Muscle of back (tissue), 13 donors: ENCODE measurements around the gene DUSP19. TPM values are rescaled to one million over a fixed set of nuclear protein-coding genes. Genes with fewer than 3 reads are reported as not detected.
A peak's percentile ranks its signal among the peaks of the same experiment; 100 is the strongest.
"Not testable (repeated sequence)": the region's sequence is repeated elsewhere in the genome, so short reads cannot be mapped to it uniquely, and the experiment has no call there.

Experiments used
- DNase-seq, 3 donors: peaks; one replicate each; pipeline versions ENCODE4 v3.0.0 to v3.0.0-alpha.2; 2013
- long read RNA-seq, 9 donors: transcript quantifications; one replicate each; lab custom pipeline, GENCODE V29; 2026
- polyA plus RNA-seq, 10 donors: library from polyadenylated mRNA; unstranded; fragments of 120-200 nt; gene quantifications; one replicate each; pipeline ENCODE4 v1.2.1, GENCODE V29; 2013; ENCODE audit not compliant: insufficient read length in 10 of 10

DUSP19 gene
- polyA plus RNA-seq: 1 to 10 TPM; 1.5 to 2.7 (median 2.1) TPM
- long read RNA-seq, donor 1, full-length matches to known transcripts: 1 of 1 reads
- long read RNA-seq, donor 1, partial matches to known transcripts: 0 of 1 reads
- long read RNA-seq, donor 1, other reads (novel, unspliced or antisense): 0 of 1 reads
- long read RNA-seq, donor 2, full-length matches to known transcripts: 1 of 1 reads
- long read RNA-seq, donor 2, partial matches to known transcripts: 0 of 1 reads
- long read RNA-seq, donor 2, other reads (novel, unspliced or antisense): 0 of 1 reads
- long read RNA-seq, donor 3: 0 reads
- long read RNA-seq, donor 4: 0 reads
- long read RNA-seq, donor 5, full-length matches to known transcripts: 1 of 1 reads
- long read RNA-seq, donor 5, partial matches to known transcripts: 0 of 1 reads
- long read RNA-seq, donor 5, other reads (novel, unspliced or antisense): 0 of 1 reads
- long read RNA-seq, donor 6, full-length matches to known transcripts: 1 of 1 reads
- long read RNA-seq, donor 6, partial matches to known transcripts: 0 of 1 reads
- long read RNA-seq, donor 6, other reads (novel, unspliced or antisense): 0 of 1 reads
- long read RNA-seq, donor 7, full-length matches to known transcripts: 1 of 1 reads
- long read RNA-seq, donor 7, partial matches to known transcripts: 0 of 1 reads
- long read RNA-seq, donor 7, other reads (novel, unspliced or antisense): 0 of 1 reads
- long read RNA-seq, donor 8, full-length matches to known transcripts: 2 of 2 reads
- long read RNA-seq, donor 8, partial matches to known transcripts: 0 of 2 reads
- long read RNA-seq, donor 8, other reads (novel, unspliced or antisense): 0 of 2 reads
- long read RNA-seq, donor 9: 0 reads

GRCh38 chr2:183078464-183079138, at the start of gene DUSP19:
Gene DUSP19 (plus strand): TSS chr2:183078747. CDS start chr2:183078934, 187 bp downstream.
- DNase-seq: peak; percentile 95 to 98 (median 96)

GRCh38 chr2:183029219-183029618, 49.3 kb upstream of the DUSP19 start:
- DNase-seq: no peak

- DNase-seq: peak in 2 of 3 donors; percentile 37 to 70
Observed at GRCh38 chr2:183031911-183032794, 46.4 kb upstream of the DUSP19 start.

GRCh38 chr2:183033951-183034350, 44.6 kb upstream of the DUSP19 start:
- no peak for DNase-seq

GRCh38 chr2:183034806-183035205, 43.7 kb upstream of the DUSP19 start:
- DNase-seq: peak in 1 of 3 donors; percentile 47

- DNase-seq: peak; percentile 67 to 72 (median 72)
Observed at GRCh38 chr2:183035298-183035953, 43.1 kb upstream of the DUSP19 start.

- peak in 1 of 3 donors; percentile 25 for DNase-seq
Observed at GRCh38 chr2:183035954-183036669, 42.4 kb upstream of the DUSP19 start.

- peak in 1 of 3 donors; percentile 38 for DNase-seq
Observed at GRCh38 chr2:183037074-183037552, 41.4 kb upstream of the DUSP19 start.

- DNase-seq: peak; percentile 33 to 90 (median 56)
Observed at GRCh38 chr2:183037553-183038340, 40.8 kb upstream of the DUSP19 start.

- peak; percentile 88 to 96 (median 90) for DNase-seq
Observed at GRCh38 chr2:183038341-183039300, 39.9 kb upstream of the DUSP19 start, which contains the start of gene NCKAP1. Gene NCKAP1 (minus strand): TSS chr2:183038457. CDS start chr2:183038099, 358 bp downstream.

GRCh38 chr2:183040604-183041003, 37.9 kb upstream of the DUSP19 start:
- no peak for DNase-seq

GRCh38 chr2:183043580-183043979, 35.0 kb upstream of the DUSP19 start:
- not testable (repeated sequence) for DNase-seq

GRCh38 chr2:183047486-183048125, 30.9 kb upstream of the DUSP19 start:
- not testable (repeated sequence) for DNase-seq

- no peak for DNase-seq
Observed at GRCh38 chr2:183049420-183049819, 29.1 kb upstream of the DUSP19 start.

- DNase-seq: no peak
Observed at GRCh38 chr2:183057333-183057985, 21.1 kb upstream of the DUSP19 start.

GRCh38 chr2:183059561-183059960, 19.0 kb upstream of the DUSP19 start:
- DNase-seq: peak in 1 of 3 donors; percentile 59
